H9 (cell line): ENCODE results near the gene RUSC2. TPM values are rescaled to one million over a fixed set of nuclear protein-coding genes. Genes with fewer than 3 reads are reported as not detected.

Experiments used
- DNase-seq: peaks from one replicate; pipeline ENCODE4 v3.0.0-alpha.2; 2017
- H2AFZ ChIP-seq: one replicate; pipeline ENCODE4 v1.6.1; 2013; ENCODE audit warnings: mild to moderate bottlenecking, low read length, control low read depth, moderate library complexity
- H2AK5ac ChIP-seq: 2 replicates; pipeline ENCODE4 v1.6.1; 2013; ENCODE audit warnings: low read length, control low read depth, mixed read lengths; ENCODE audit not compliant: insufficient read length
- H2BK120ac ChIP-seq: one replicate; pipeline ENCODE4 v1.6.1; 2013; ENCODE audit warnings: low read depth, mild to moderate bottlenecking, low read length, control low read depth, inconsistent platforms; ENCODE audit not compliant: poor library complexity, severe bottlenecking
- H2BK12ac ChIP-seq: 2 replicates; pipeline ENCODE4 v1.6.1; 2013; ENCODE audit warnings: low read length, control low read depth, mixed read lengths, low read depth; ENCODE audit not compliant: insufficient read length
- H2BK15ac ChIP-seq: 2 replicates; pipeline ENCODE4 v1.6.1; 2013; ENCODE audit warnings: low read depth, low read length, control low read depth
- H2BK20ac ChIP-seq: one replicate; pipeline ENCODE4 v1.6.1; 2013; ENCODE audit warnings: low read depth, mild to moderate bottlenecking, low read length, control low read depth, inconsistent platforms; ENCODE audit not compliant: poor library complexity, severe bottlenecking
- H2BK5ac ChIP-seq: 2 replicates; pipeline ENCODE4 v1.6.1; 2013; ENCODE audit warnings: low read length, control low read depth, mixed read lengths; ENCODE audit not compliant: insufficient read length
- H3K14ac ChIP-seq: 2 replicates; pipeline ENCODE4 v1.6.1; 2013; ENCODE audit warnings: low read length, control low read depth; ENCODE audit not compliant: insufficient read depth
- H3K18ac ChIP-seq: 2 replicates; pipeline ENCODE4 v1.6.1; 2013; ENCODE audit warnings: low read depth, mild to moderate bottlenecking, mixed read lengths, low read length, control low read depth; ENCODE audit not compliant: insufficient read length
- H3K23ac ChIP-seq: 2 replicates; pipeline ENCODE4 v1.6.1; 2013; ENCODE audit warnings: low read length, control low read depth, mixed read lengths, low read depth; ENCODE audit not compliant: insufficient read length
- H3K23me2 ChIP-seq: 2 replicates; pipeline ENCODE4 v1.6.1; 2013; ENCODE audit warnings: low read depth, mild to moderate bottlenecking, mixed read lengths, low read length, control low read depth; ENCODE audit not compliant: insufficient read length, poor library complexity, severe bottlenecking
- H3K27ac ChIP-seq: 2 replicates; pipeline ENCODE4 v1.5.1; 2013; ENCODE audit warnings: low read length, control low read depth, mixed read lengths, low read depth; ENCODE audit not compliant: insufficient read length
- H3K27me3 ChIP-seq: 2 replicates; pipeline ENCODE4 v1.6.1; 2013; ENCODE audit warnings: low read length, control low read depth, inconsistent platforms; ENCODE audit not compliant: insufficient read depth
- H3K4ac ChIP-seq: 2 replicates; pipeline ENCODE4 v1.6.1; 2013; ENCODE audit warnings: low read depth, mild to moderate bottlenecking, control low read depth, inconsistent platforms, low read length, moderate library complexity
- H3K4me1 ChIP-seq: 2 replicates; pipeline ENCODE4 v1.6.1; 2013; ENCODE audit warnings: low read length, control low read depth, inconsistent platforms; ENCODE audit not compliant: insufficient read depth
- H3K4me2 ChIP-seq: 2 replicates; pipeline ENCODE4 v1.6.1; 2013; ENCODE audit warnings: low read length, control low read depth, mixed read lengths; ENCODE audit not compliant: insufficient read length, insufficient read depth
- H3K56ac ChIP-seq: 2 replicates; pipeline ENCODE4 v1.6.1; 2013; ENCODE audit warnings: low read depth, mild to moderate bottlenecking, mixed read lengths, low read length, control low read depth; ENCODE audit not compliant: insufficient read length
- H3K79me1 ChIP-seq: 2 replicates; pipeline ENCODE4 v1.6.1; 2013; ENCODE audit warnings: low read depth, mild to moderate bottlenecking, moderate library complexity, low read length, control low read depth, inconsistent platforms; ENCODE audit not compliant: insufficient read depth, poor library complexity, severe bottlenecking
- H3K79me2 ChIP-seq: 2 replicates; pipeline ENCODE4 v1.6.1; 2013; ENCODE audit warnings: low read length, control low read depth, inconsistent platforms; ENCODE audit not compliant: insufficient read depth
- H3K9ac ChIP-seq: 2 replicates; pipeline ENCODE4 v1.6.1; 2013; ENCODE audit warnings: low read length, control low read depth, mixed read lengths; ENCODE audit not compliant: insufficient read length; ENCODE audit errors: extremely low read depth
- H3K9me3 ChIP-seq: one replicate; pipeline ENCODE4 v1.6.1; 2013; ENCODE audit warnings: low read depth, low read length, inconsistent platforms; ENCODE audit not compliant: control insufficient read depth
- H3T11ph ChIP-seq: one replicate; pipeline ENCODE4 v1.6.1; 2013; ENCODE audit warnings: mild to moderate bottlenecking, low read length, control low read depth, inconsistent platforms
- H4K20me1 ChIP-seq: one replicate; pipeline ENCODE4 v1.6.1; 2013; ENCODE audit not compliant: control insufficient read depth, insufficient read length, insufficient read depth
- H4K5ac ChIP-seq: 2 replicates; pipeline ENCODE4 v1.6.1; 2013; ENCODE audit warnings: low read depth, mild to moderate bottlenecking, mixed read lengths, low read length, control low read depth; ENCODE audit not compliant: insufficient read length
- H4K8ac ChIP-seq: replicated peaks from 2 replicates; pipeline ENCODE4 v1.6.1; 2013; ENCODE audit warnings: low read length, control low read depth, mixed read lengths, low read depth; ENCODE audit not compliant: insufficient read length
- H4K91ac ChIP-seq: 2 replicates; pipeline ENCODE4 v1.6.1; 2013; ENCODE audit warnings: low read depth, mild to moderate bottlenecking, moderate library complexity, mixed read lengths, low read length, control low read depth; ENCODE audit not compliant: insufficient read length
- H3K27ac Mint-ChIP-seq, 3 experiments: 2 replicates in 2 of 3; 3 replicates in 1 of 3; pipeline ENCODE4 v1.8.0; 2020 to 2021; ENCODE audit warnings: mixed read lengths in 3 of 3, mild to moderate bottlenecking in 1 of 3, moderate library complexity in 1 of 3
- H3K27me3 Mint-ChIP-seq: 2 replicates; pipeline ENCODE4 v1.8.0; 2021; ENCODE audit warnings: low read depth, mild to moderate bottlenecking, moderate library complexity, mixed read lengths
- H3K36me3 Mint-ChIP-seq, 3 experiments: 2 replicates in 2 of 3; 3 replicates in 1 of 3; pipeline ENCODE4 v1.8.0; 2020 to 2021; ENCODE audit warnings: low read depth in 3 of 3, mixed read lengths in 3 of 3; ENCODE audit not compliant: insufficient read depth in 1 of 3
- H3K4me1 Mint-ChIP-seq, 2 experiments: 2 replicates each; pipeline ENCODE4 v1.8.0; 2020; ENCODE audit warnings: mixed read lengths in 2 of 2
- H3K4me3 Mint-ChIP-seq, 2 experiments: 2 replicates in 1 of 2; 3 replicates in 1 of 2; pipeline ENCODE4 v1.8.0; 2020 to 2021; ENCODE audit warnings: mild to moderate bottlenecking in 2 of 2, mixed read lengths in 2 of 2, moderate library complexity in 1 of 2
- H3K9me3 Mint-ChIP-seq, 2 experiments: 2 replicates in 1 of 2; 3 replicates in 1 of 2; pipeline ENCODE4 v1.8.0; 2020; ENCODE audit warnings: mild to moderate bottlenecking in 2 of 2, mixed read lengths in 2 of 2, moderate library complexity in 1 of 2
- WGBS: extraction: QIAGEN DNeasy Blood & Tissue Kit; methylation state at CpG from one replicate; pipeline ENCODE4 v1.1.7; 2013; ENCODE audit warnings: missing lambda C conversion rate, low lambda C conversion rate, mixed read lengths; ENCODE audit not compliant: insufficient read length; ENCODE audit errors: extremely low coverage; 5-methylcytosine and 5-hydroxymethylcytosine counted together
- total RNA-seq: library from RNA; stranded (reverse); gene quantifications from 2 replicates; pipeline ENCODE4 v1.2.1, GENCODE V29; 2021
- TF ChIP-seq, protein P1 (sequence below): fragments of 200-600 bp; sonication (generic); conservative IDR thresholded peaks from 3 replicates; pipeline ENCODE4 v1.8.0; 2021; ENCODE audit warnings: antibody characterized with exemption, mild to moderate bottlenecking

RUSC2 gene
- total RNA-seq, 1 experiment from 2014 or later = 6.3 TPM

DNA sequence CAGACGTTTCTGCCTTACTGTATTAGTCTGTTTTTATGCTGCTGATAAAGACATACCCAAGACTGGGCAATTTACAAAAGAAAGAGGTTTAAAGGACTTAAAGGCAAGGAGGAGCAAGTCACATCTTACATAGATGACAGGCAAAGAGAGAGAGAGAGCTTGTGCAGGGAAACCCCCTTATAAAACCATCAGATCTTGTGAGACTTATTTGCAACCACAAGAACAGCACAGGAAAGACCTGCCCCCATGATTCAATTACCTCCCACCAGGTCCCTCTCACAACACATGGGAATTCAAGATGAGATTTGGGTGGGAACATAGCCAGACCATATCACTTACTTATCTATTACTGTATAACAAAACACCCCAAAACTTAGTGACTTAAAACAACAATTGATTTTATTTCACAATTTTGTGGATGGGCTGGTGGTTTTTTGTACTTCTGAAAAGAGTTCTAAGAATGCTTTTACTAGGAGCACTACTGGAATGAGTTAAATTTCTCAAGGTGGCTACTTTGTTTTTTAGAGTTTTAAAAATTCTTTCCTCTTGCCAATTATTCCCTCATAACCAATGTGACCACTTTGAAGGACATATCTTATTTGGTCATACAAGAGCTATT lies 10.3 kb downstream of the RUSC2 start:
- Histone ChIP-seq H3K4me1 (no peaks in the 10 kb centered on the region), H2BK12ac (no peak overlapping the region), H3K14ac (no peak overlapping the region), H3K4me2 (no peak overlapping the region), H2BK120ac (no peak overlapping the region), H2BK15ac (no peak overlapping the region), H3K27me3 (no peaks in the 10 kb centered on the region), H3K23me2 (no peaks in the 10 kb centered on the region), H2AK5ac (no peak overlapping the region), H3K9ac (no peak overlapping the region), H3K79me1 (no peaks in the 10 kb centered on the region), H2BK20ac (no peak overlapping the region), H4K8ac (no peak overlapping the region), H4K20me1 (no peaks in the 10 kb centered on the region), H3K23ac (no peak overlapping the region), H3K79me2 (no peaks in the 10 kb centered on the region), H4K91ac (no peak overlapping the region), H3K56ac (no peak overlapping the region), H3K27ac (no peak overlapping the region), H3K18ac (no peak overlapping the region), H4K5ac (no peak overlapping the region), H3T11ph (no peak overlapping the region), H2AFZ (no peak overlapping the region), H2BK5ac (no peak overlapping the region), H3K9me3 (no peaks in the 10 kb centered on the region), H3K4ac (no peak overlapping the region)
- TF ChIP-seq, protein P1, sequence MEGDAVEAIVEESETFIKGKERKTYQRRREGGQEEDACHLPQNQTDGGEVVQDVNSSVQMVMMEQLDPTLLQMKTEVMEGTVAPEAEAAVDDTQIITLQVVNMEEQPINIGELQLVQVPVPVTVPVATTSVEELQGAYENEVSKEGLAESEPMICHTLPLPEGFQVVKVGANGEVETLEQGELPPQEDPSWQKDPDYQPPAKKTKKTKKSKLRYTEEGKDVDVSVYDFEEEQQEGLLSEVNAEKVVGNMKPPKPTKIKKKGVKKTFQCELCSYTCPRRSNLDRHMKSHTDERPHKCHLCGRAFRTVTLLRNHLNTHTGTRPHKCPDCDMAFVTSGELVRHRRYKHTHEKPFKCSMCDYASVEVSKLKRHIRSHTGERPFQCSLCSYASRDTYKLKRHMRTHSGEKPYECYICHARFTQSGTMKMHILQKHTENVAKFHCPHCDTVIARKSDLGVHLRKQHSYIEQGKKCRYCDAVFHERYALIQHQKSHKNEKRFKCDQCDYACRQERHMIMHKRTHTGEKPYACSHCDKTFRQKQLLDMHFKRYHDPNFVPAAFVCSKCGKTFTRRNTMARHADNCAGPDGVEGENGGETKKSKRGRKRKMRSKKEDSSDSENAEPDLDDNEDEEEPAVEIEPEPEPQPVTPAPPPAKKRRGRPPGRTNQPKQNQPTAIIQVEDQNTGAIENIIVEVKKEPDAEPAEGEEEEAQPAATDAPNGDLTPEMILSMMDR = no peak
- Mint-ChIP-seq H3K4me1 (no peaks in the 10 kb centered on the region), H3K27me3 (no peaks in the 10 kb centered on the region), H3K9me3 (peaks cover 13 to 15% of the 10 kb centered on the region in 2 experiments), H3K36me3 (peaks cover 3 to 9% (median 4%) of the 10 kb centered on the region in 3 experiments; a peak in 6 of 7 replicates), H3K4me3 (no peak overlapping the region), H3K27ac (no peak overlapping the region)
- no peak for DNase-seq
- no CpG with 5 or more reads among the region's 1 CpG for WGBS
